Liver (tissue), 3 donors: ENCODE measurements around the gene RNF13.

Experiments used
- EGR1 ChIP-seq, 2 donors: IDR thresholded peaks; 2 replicates each; pipeline ENCODE4 v1.6.1; 2016 to 2018; ENCODE audit warnings: antibody characterized with exemption in 2 of 2, low read depth in 2 of 2
- GABPA ChIP-seq, 2 donors: IDR thresholded peaks in 1 of 2; conservative IDR thresholded peaks in 1 of 2; 2 replicates each; pipeline ENCODE4 v1.6.1; 2016; ENCODE audit warnings: antibody characterized with exemption in 2 of 2, mild to moderate bottlenecking in 1 of 2, moderate library complexity in 1 of 2
- HNF4G ChIP-seq: IDR thresholded peaks from 2 replicates; pipeline ENCODE4 v1.6.1; 2016; ENCODE audit warnings: antibody characterized with exemption
- JUND ChIP-seq, 2 donors: IDR thresholded peaks; 2 replicates each; pipeline ENCODE4 v1.6.1; 2016; ENCODE audit warnings: antibody characterized with exemption in 2 of 2
- MAX ChIP-seq: IDR thresholded peaks from 2 replicates; pipeline ENCODE4 v1.6.1; 2016; ENCODE audit warnings: antibody characterized with exemption
- NR2F2 ChIP-seq: IDR thresholded peaks from 2 replicates; pipeline ENCODE4 v1.6.1; 2016; ENCODE audit warnings: antibody characterized with exemption
- REST ChIP-seq: IDR thresholded peaks from 2 replicates; pipeline ENCODE4 v1.6.1; 2016; ENCODE audit warnings: antibody characterized with exemption, mild to moderate bottlenecking
- RXRA ChIP-seq, 2 donors: IDR thresholded peaks; 2 replicates each; pipeline ENCODE4 v1.6.1; 2017 to 2018; ENCODE audit warnings: antibody characterized with exemption in 2 of 2, mild to moderate bottlenecking in 1 of 2
- SP1 ChIP-seq: IDR thresholded peaks from 2 replicates; pipeline ENCODE4 v1.6.1; 2018; ENCODE audit warnings: antibody characterized with exemption, mild to moderate bottlenecking
- TF ChIP-seq, protein P1 (sequence below): fragments of 150-350 bp; IDR thresholded peaks from 2 replicates; pipeline ENCODE4 v1.5.1; 2017; ENCODE audit warnings: improper control_type of control experiment, low read depth, low read length; ENCODE audit not compliant: missing input control
- donor health status: healthy.
- donor health status: healthy.

DNA sequence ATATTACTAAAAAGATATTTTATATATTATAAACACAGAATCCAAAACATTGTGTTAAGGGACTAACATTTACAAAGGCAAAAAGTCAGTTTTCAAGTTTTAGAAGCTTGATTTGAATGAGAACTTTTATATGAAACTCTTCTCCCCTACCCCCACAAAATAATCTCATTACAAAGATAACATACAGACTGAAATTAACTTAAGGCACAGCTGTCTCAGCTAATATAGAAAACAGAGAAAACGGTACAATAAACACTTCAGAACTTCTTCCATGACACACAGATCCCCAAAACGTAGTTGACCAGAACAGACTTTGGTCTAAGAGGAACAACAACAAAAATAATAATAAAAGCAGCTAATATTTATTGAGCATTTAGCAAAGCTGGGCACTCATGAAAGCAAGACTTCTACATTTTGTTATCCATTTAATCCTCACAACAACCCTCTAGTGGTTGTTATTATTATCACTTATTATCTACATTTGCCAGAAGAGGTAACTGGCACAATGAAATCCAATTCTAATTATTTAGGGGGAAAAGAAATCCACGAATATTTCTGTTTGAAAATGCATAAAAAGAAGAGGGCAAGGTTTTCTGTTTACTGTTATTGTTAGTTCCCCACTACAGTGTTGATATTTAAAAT lies 89.6 kb downstream of the RNF13 start:
- TF ChIP-seq HNF4G (no peak), REST (no peak), SP1 (no peak), MAX (no peak), RXRA (IDR thresholded peaks at IDR 0.05) (no peak), GABPA (IDR thresholded peaks at IDR 0.05 in 1 of 2, conservative IDR thresholded peaks at IDR 0.05 in 1 of 2) (no peak), JUND (IDR thresholded peaks at IDR 0.05) (no peak), EGR1 (IDR thresholded peaks at IDR 0.05; ENCODE audit: low read depth in 2 of 2) (no peak), NR2F2 (no peak)
- TF ChIP-seq, protein P1, sequence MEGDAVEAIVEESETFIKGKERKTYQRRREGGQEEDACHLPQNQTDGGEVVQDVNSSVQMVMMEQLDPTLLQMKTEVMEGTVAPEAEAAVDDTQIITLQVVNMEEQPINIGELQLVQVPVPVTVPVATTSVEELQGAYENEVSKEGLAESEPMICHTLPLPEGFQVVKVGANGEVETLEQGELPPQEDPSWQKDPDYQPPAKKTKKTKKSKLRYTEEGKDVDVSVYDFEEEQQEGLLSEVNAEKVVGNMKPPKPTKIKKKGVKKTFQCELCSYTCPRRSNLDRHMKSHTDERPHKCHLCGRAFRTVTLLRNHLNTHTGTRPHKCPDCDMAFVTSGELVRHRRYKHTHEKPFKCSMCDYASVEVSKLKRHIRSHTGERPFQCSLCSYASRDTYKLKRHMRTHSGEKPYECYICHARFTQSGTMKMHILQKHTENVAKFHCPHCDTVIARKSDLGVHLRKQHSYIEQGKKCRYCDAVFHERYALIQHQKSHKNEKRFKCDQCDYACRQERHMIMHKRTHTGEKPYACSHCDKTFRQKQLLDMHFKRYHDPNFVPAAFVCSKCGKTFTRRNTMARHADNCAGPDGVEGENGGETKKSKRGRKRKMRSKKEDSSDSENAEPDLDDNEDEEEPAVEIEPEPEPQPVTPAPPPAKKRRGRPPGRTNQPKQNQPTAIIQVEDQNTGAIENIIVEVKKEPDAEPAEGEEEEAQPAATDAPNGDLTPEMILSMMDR = no peak
